GM18505 (cell line): ENCODE results near the gene CCDC61.

Experiments used
- ATAC-seq: cut with Tn5 transposase; IDR thresholded peaks from one replicate; pipeline ENCODE4 v1.9.1; 2021; ENCODE audit not compliant: unreplicated experiment
- POLR2A ChIP-seq: IDR thresholded peaks from 4 replicates; pipeline ENCODE4 v1.6.1; 2011; ENCODE audit warnings: borderline replicate concordance; ENCODE audit not compliant: insufficient read depth, insufficient read length; ENCODE audit errors: extremely low read depth

CCDC61 gene

DNA sequence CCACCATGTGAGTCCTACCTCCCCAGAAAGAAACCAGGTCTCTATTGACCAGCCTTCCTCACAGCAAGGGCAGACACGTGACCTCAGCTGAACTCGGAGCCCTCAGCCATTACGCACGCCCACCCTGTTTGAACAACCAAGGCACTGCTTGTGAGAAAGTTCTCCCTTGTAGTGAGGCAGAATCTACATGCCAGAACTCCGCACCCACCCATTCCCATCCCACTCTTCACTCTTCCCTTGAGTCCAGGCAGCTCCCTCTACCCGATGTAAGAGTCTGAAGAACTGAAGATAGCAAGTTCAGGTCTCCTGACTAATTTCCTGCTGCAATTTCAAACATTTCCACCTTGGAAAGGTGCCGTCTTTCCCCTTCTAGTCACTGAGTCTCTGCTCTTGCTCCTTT is 28.0 kb upstream of the CCDC61 start:
- TF ChIP-seq POLR2A: no peak
- ATAC-seq: no peak

- TF ChIP-seq POLR2A: no peak
- ATAC-seq: no peak
These were observed 26.6 kb upstream of the CCDC61 start for GRCh38 chr19:45968626-45969025.

DNA sequence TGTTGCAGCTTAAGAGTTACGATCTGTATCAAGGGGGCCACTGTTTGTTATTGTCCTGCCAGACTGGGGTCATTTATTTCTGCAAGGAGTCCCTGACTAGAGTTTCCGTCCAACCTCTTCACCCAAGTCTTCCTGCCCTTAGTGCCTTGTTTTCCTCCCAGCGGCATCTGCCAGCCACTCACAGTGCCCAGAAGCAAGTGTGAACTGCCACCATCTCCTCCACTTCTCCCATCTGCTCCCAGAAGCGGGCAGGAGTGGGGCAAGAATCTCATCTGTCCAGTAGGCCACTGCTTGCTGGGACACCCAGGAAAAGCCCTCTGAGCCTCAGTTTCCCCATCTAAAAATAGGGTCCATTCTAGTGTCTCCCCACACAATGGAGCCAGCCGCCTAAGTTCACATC is 25.6 kb upstream of the CCDC61 start:
- no peak for ATAC-seq
- no peak for TF ChIP-seq POLR2A

DNA sequence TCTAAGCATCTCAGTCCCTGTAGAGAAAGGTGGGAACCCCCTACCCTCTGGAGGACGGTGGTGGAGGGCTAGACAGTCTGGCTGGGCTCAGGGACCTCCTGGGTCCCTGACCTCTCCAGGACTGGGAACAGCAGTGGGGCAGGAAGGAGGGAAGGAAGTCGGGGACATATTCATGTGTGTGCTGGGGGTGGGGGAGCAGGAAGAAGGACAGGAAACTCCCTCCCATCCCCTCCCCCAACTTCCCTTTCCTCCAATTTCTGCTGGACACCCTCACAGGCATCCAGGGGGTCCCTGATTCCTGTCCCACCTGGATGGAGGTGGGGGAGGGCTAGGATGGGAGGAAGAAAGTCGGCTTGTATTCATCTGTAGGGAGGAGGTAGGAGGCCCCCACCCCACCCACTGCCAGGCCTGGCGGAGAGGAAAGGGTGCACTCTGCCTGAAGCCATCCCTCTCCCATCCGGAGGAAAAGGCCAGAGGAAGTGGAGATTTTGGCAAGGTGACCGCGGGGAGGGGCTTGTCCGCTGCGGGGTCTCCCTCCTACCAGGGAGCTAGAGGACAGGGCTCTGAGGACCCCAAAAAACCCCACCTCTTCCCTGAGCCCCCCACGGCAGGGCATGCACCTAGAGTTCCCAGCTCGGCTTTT is 23.9 kb upstream of the CCDC61 start:
- no peak for TF ChIP-seq POLR2A
- ATAC-seq: no peak

DNA sequence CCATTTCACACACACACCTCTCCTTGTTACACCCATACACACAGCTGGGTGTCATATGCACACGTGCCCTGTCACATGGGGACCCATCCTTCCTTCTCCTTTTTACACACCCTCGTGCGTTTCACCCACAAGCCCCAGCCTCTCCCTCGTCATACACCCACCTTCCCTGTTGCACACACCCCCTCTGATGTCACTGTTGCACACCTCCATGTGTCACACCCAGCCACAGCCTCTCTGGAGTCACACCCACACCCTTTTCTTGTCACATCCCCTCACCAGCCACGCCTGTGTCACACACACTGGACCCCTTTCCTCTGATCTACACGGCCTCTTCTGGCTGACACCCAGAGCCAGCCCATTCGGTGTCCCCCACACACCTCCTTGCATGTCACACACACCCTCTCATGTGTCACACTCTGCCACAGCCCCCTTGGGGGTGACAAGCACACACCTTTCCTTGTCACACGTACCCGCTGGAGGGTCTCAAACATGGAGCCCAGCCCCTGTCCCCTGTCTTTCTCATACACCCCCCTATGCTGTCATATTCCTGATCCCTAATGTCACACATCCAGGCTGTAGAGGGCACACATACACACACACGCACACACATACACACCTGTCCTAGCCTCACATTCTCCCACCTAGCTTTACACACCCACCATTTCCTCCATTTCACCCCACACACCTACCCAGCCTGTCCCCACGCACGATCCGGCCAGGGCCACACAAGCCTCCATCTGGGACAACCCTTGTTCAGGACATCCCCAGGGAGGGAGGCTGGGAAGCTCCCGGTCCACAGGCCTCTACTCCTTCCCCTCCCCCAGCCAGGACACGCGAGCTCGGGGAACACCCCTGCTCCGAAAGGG is 23.0 kb upstream of the CCDC61 start:
- no peak for ATAC-seq
- TF ChIP-seq POLR2A: no peak

DNA sequence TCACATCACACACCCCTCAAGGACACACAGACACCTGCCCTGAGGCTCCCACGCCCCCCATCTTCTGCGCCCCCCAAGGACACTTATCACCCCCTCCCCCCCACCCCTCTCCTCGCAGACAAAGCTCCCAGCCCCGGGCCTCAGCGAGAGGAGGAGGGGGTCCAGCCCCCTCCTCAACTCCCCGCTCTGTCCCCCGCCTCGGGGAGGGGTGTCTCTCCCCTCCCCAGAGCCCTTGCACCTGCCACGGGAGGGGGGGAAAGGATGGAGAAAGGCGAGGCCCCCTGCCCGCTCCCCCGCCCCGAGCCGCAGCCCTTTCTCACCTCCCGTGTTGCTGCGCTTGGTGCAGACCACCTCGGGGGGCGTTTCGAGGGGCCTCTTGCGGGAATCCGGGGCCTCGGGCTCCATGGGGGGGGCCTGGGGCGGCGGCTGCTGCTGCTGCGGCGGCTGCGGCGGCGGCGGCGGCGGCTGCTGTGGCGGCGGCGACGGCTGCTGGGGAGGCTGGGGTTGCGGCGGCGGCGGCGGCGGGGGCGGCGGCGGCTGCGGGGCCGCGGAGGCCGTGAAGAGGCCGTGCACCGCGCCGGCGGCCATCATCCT is 22.2 kb upstream of the CCDC61 start:
- ATAC-seq: no peak
- no peak for TF ChIP-seq POLR2A

- no peak for TF ChIP-seq POLR2A
- no peak for ATAC-seq
These were observed 21.5 kb upstream of the CCDC61 start, which contains the start of gene NOVA2 for GRCh38 chr19:45973553-45974338. Gene NOVA2 (minus strand): TSS chr19:45973865. CDS start chr19:45973351, 514 bp downstream.

- ATAC-seq: no peak
- no peak for TF ChIP-seq POLR2A
These were observed 19.8 kb upstream of the CCDC61 start for GRCh38 chr19:45975306-45976070.

GRCh38 chr19:45976178-45976577 is 19.1 kb upstream of the CCDC61 start:
- ATAC-seq: no peak

GRCh38 chr19:45978156-45978555 is 17.1 kb upstream of the CCDC61 start:
- no peak for ATAC-seq
- TF ChIP-seq POLR2A: no peak

More at GRCh38 chr19:45976178-45976577, 19.1 kb upstream of the CCDC61 start:
- TF ChIP-seq POLR2A: no peak

DNA sequence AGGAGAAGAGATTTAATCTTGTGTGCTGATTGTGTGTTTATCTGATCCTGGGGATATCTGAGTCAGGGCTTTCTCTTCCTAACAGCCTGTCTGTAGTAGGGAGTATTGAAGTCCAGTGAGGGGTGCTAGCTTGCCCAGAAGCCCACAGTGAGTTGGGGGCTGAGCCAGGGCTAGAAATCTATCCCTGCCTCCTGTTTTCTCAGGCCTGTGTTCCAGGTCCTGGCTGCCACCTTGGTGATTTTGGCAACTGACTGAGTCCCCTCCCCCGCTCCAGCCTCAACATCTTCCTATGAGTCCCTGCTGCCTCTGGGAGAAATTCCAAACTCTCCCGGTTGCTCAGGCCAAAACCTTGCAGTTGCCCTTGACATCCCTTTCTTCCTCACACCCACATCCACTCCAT is 13.9 kb upstream of the CCDC61 start:
- TF ChIP-seq POLR2A: no peak
- no peak for ATAC-seq

GRCh38 chr19:45985321-45985720 is 9.9 kb upstream of the CCDC61 start:
- no peak for TF ChIP-seq POLR2A
- ATAC-seq: no peak

- TF ChIP-seq POLR2A: no peak
- no peak for ATAC-seq
These were observed 5.0 kb upstream of the CCDC61 start for GRCh38 chr19:45990113-45990728.
